Neutrophil (primary cell): ENCODE measurements around the gene IGLON5.

Experiments used
- H3K27ac ChIP-seq: fragments of 200-600 bp; sonication (generic); 2 replicates; pipeline ENCODE4 v1.5.1; 2016; ENCODE audit warnings: mild to moderate bottlenecking, moderate library complexity
- H3K27me3 ChIP-seq: fragments of 200-600 bp; sonication (generic); 2 replicates; pipeline ENCODE4 v1.6.0; 2016; ENCODE audit warnings: mild to moderate bottlenecking
- H3K36me3 ChIP-seq: fragments of 200-600 bp; sonication (generic); 2 replicates; pipeline ENCODE4 v1.5.1; 2017
- H3K4me1 ChIP-seq, 2 experiments: fragments of 200-600 bp in 1 of 2; sonication (generic) in 1 of 2; 1 replicate in 1 of 2; 2 replicates in 1 of 2; pipeline versions ENCODE4 v1.5.1 to v1.6.1; 2013 to 2016; ENCODE audit warnings: low read depth in 1 of 2, low read length in 1 of 2, mild to moderate bottlenecking in 1 of 2, moderate library complexity in 1 of 2; ENCODE audit not compliant: control insufficient read depth in 1 of 2, insufficient read depth in 1 of 2
- H3K4me3 ChIP-seq, 2 experiments: fragments of 200-600 bp in 1 of 2; sonication (generic) in 1 of 2; 1 replicate in 1 of 2; 2 replicates in 1 of 2; pipeline ENCODE4 v1.5.1; 2013 to 2016; ENCODE audit warnings: low read depth in 1 of 2, low read length in 1 of 2, mild to moderate bottlenecking in 1 of 2, moderate library complexity in 1 of 2
- H3K9me3 ChIP-seq: fragments of 200-600 bp; sonication (generic); 2 replicates; pipeline ENCODE4 v1.5.1; 2016
- TF ChIP-seq, protein P1 (sequence below): fragments of 200-600 bp; sonication (generic); IDR thresholded peaks from 2 replicates; pipeline ENCODE4 v1.5.1; 2016; ENCODE audit warnings: antibody characterized with exemption

IGLON5 gene

DNA sequence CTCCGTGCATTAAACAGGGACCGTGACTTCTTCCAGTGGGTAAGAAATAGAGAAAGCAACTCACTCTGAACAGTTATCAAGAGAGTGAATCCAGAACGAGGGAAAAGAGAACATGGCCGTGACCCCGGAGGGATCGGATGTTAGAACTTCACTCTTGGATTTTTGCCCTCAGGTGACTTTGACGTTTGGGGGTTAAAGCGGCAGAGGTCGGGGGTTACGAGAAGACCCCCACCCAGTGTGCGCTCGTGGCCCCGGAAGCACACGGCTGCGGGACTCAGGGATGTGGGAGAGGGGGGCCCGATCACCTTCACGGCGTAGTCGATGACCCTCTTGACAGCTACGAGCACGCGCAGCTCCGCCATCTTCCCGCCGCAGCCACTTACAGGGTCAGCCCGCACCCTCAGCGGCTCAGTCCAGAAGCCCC lies 54.5 kb downstream of the IGLON5 start, which contains the start of gene ETFB:
TSS of gene ETFB (minus strand) at position 424 of the 424 bp plus-strand sequence. CDS start at position 362, 62 bp downstream.
- no peaks in the 10 kb centered on the region for H3K27me3 ChIP-seq
- TF ChIP-seq, protein P1, sequence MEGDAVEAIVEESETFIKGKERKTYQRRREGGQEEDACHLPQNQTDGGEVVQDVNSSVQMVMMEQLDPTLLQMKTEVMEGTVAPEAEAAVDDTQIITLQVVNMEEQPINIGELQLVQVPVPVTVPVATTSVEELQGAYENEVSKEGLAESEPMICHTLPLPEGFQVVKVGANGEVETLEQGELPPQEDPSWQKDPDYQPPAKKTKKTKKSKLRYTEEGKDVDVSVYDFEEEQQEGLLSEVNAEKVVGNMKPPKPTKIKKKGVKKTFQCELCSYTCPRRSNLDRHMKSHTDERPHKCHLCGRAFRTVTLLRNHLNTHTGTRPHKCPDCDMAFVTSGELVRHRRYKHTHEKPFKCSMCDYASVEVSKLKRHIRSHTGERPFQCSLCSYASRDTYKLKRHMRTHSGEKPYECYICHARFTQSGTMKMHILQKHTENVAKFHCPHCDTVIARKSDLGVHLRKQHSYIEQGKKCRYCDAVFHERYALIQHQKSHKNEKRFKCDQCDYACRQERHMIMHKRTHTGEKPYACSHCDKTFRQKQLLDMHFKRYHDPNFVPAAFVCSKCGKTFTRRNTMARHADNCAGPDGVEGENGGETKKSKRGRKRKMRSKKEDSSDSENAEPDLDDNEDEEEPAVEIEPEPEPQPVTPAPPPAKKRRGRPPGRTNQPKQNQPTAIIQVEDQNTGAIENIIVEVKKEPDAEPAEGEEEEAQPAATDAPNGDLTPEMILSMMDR = peak; percentile 15
- peak within 1 kb of the TSS; percentile 86 for H3K27ac ChIP-seq
- no peaks in the 10 kb centered on the region for H3K9me3 ChIP-seq
- peak within 1 kb of the TSS; percentile 90 to 96 for H3K4me3 ChIP-seq
- peaks cover 47 to 55% of the 10 kb centered on the region in 2 experiments for H3K4me1 ChIP-seq
- H3K36me3 ChIP-seq = no peaks in the 10 kb centered on the region

DNA sequence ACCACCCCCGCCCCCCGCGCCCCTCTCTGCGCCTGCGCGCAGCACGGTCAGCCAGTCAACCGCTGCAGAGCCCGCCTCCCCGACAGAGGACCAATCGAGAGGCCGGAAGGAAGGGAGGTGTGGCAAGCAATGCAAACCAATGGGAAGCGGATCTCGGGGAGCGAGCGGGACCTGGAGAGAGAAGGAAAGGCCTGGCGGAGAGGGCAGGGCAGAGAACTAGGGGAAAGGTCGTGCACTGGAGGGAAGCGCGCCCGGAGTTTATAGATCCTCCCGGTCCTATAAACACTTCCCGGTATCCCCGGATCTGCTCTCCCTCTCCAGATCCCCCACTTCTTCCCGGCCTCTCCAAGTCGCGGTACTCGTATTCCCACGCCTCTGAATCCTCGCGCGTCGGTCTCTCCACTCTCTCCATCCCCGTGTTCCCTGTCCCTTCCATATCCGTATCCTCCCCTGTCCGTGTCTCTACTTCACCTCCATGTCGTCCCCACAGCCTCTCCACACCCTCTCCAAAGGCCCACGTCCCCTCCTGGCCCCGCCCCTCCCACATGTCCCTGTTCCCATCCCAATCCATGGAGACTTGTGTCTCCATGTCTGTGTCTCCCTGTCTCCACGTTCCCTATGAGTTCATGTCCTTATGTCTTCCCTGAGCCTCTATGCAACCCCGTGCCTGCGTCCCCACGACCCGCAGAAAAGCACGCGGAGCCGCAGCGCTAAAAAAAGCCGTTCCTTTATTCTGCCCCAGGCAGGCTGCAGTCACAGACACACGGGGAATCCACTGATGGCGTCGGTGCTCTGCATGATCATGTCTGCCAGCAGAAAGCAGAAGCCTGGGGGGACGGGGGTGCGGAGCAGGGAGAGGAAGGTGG lies 55.2 kb downstream of the IGLON5 start:
- H3K27me3 ChIP-seq = no peaks in the 10 kb centered on the region
- peak overlapping the region; percentile 86 for H3K27ac ChIP-seq
- H3K9me3 ChIP-seq = no peaks in the 10 kb centered on the region
- peak overlapping the region; percentile 90 to 96 for H3K4me3 ChIP-seq
- H3K36me3 ChIP-seq = no peaks in the 10 kb centered on the region
- H3K4me1 ChIP-seq = peaks cover 53 to 62% of the 10 kb centered on the region in 2 experiments
- TF ChIP-seq, protein P1 = no peak

DNA sequence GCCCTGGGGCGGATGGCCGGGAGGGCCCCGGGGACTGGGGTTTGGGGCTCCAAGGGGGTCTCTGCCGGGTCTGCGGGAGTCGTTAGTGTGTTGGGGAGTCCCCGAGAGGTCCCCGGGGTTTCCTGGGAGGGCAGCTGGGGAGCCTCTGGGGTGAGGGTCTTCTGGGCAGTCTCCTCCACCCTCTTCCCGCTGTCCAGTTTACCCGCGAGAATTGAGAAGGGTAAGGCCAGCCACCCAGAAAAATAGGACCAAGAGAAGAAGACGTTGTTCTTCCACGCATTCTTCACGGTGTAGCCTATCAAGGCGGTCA lies 55.8 kb downstream of the IGLON5 start:
- Histone ChIP-seq H3K4me3 (peak overlapping the region; percentile 90 to 96), H3K9me3 (no peaks in the 10 kb centered on the region), H3K4me1 (peaks cover 59 to 68% of the 10 kb centered on the region in 2 experiments), H3K36me3 (no peaks in the 10 kb centered on the region), H3K27ac (peak overlapping the region; percentile 86), H3K27me3 (no peaks in the 10 kb centered on the region)
- TF ChIP-seq, protein P1 = no peak

DNA sequence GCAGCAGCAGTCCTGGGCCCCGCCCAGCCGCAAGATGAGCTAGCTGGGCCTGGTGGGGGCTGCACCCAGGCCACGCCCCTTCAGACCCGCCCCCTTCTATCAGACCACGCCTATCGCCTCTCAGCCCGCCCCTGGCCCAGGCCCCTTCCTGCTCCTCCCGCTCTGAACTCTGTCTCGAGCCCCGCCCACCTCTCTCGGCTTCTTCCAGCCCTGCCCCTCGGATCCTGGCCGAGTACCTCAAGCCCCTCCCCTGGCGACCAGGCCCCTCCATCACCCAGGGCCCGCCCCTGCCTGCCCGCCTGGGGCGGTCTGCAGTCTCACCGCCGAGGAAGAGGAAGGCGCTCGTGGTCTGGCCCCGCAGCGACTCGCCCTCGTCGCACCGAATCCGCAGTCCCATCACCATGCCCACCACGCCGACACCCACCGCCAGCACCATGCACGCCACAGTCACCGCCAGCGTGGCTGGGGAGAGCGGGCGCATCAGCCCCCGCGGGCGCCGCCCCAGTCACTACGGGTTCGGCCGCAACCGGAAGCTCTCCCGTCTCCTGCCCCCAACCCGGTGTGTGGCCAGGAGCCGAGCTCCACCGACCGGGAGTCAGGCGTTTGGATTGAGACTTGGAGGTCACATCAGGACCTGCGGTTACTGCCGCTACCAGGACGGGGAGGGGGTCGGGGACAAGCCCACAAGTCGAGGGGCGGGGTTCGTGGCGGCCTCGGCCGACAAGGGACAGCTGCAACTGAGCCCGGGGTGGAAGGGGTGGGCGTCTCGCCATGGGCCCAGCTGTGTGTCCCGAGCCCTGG lies 56.3 kb downstream of the IGLON5 start:
- Histone ChIP-seq H3K4me3 (peak overlapping the region; percentile 90 to 96), H3K36me3 (no peaks in the 10 kb centered on the region), H3K27ac (peak overlapping the region; percentile 86), H3K9me3 (no peaks in the 10 kb centered on the region), H3K27me3 (no peaks in the 10 kb centered on the region), H3K4me1 (peaks cover 64 to 73% of the 10 kb centered on the region in 2 experiments)
- TF ChIP-seq, protein P1 = peak; percentile 61

DNA sequence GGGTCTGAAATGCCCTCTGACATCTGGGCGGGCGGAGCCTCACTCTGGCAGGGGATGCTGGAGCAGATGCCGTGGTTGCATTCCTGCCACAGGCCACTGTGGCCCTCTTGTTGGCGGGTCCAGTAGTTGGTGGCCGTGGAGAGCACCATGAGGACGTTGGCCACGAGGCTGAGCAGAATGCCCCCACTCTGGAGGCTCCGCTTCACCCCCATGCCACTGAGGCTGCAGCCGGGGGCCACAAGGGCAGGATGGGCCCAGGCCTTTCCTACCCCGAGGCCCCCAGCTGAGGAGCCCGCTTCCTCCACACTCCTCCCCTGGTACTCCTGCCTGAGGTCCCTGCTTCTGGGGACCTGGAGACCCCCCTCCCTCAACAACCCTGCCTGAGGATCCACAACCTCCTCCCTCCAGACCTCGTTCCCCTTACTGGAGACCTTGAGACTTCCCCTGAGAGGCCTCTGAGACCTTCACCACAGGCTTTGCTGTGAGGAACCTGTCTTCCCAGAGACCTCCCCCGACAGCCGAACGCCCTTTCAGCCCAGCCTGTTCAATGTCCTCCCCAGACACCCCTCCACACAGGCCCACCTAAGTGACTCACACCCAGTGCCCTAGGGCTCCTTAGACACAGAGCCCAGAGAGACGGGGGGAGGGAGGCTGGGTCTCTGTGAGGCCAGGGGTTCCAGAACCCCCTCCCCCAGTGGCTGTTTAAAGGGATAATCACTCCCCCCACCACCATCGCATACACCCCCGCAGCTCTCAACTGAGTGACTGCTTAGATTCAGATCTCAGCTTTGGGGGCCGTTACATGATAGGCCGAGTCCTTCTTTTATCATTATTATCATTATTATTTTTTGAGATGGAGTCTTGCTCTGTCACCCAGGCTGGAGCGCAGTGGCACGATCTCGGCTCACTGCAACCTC lies 57.2 kb downstream of the IGLON5 start, which contains the start of gene CLDND2:
TSS of gene CLDND2 (minus strand) at position 638 of the 917 bp plus-strand sequence. CDS start at position 212, 426 bp downstream.
- H3K4me3 ChIP-seq = peak within 1 kb of the TSS; percentile 90 to 96
- no peaks in the 10 kb centered on the region for H3K27me3 ChIP-seq
- H3K36me3 ChIP-seq = no peaks in the 10 kb centered on the region
- H3K9me3 ChIP-seq = no peaks in the 10 kb centered on the region
- peaks cover 73 to 82% of the 10 kb centered on the region in 2 experiments for H3K4me1 ChIP-seq
- peak within 1 kb of the TSS; percentile 86 for H3K27ac ChIP-seq
- TF ChIP-seq, protein P1 = no peak
